HEK293 (cell line): ENCODE results near the gene DUSP18.

Experiments
- CTCF ChIA-PET: fragments of 350-600 bp; formaldehyde crosslinking; extraction: SDS; loops from one replicate; lab custom pipeline; 2021; ENCODE audit warnings: antibody characterized with exemption; lab: Yijun Ruan, JAX
- POLR2A ChIA-PET: fragments of 300-600 bp; formaldehyde crosslinking; extraction: SDS; loops from one replicate; lab custom pipeline; 2020; ENCODE audit warnings: antibody characterized with exemption, inconsistent platforms; lab: Yijun Ruan, JAX
- H3K27ac ChIP-seq: fragments of 200-500 bp; sonication (Bioruptor generic); 2 replicates; pipeline ENCODE4 v1.5.1; 2014; ENCODE audit warnings: low read depth, low read length, control low read depth, inconsistent platforms; ENCODE audit errors: extremely low read depth
- H3K36me3 ChIP-seq, 2 experiments: fragments of 200-500 bp in 1 of 2; sonication (Bioruptor generic) in 1 of 2; 1 replicate in 1 of 2; 2 replicates in 1 of 2; pipeline ENCODE4 v1.5.1; 2014 to 2017; ENCODE audit warnings: inconsistent platforms in 2 of 2, low read length in 2 of 2; ENCODE audit not compliant: control insufficient read depth in 2 of 2, insufficient read depth in 1 of 2
- H3K4me1 ChIP-seq: fragments of 200-500 bp; sonication (Bioruptor generic); 2 replicates; pipeline ENCODE4 v1.5.1; 2014; ENCODE audit warnings: mild to moderate bottlenecking, low read length, inconsistent platforms; ENCODE audit not compliant: control insufficient read depth, insufficient read depth
- H3K4me3 ChIP-seq: 2 replicates; pipeline ENCODE4 v1.5.1; 2011; ENCODE audit warnings: low read depth, mild to moderate bottlenecking, control low read depth, low read length, moderate library complexity
- H3K9me3 ChIP-seq: fragments of 200-500 bp; sonication (Bioruptor generic); 2 replicates; pipeline ENCODE4 v1.5.1; 2014; ENCODE audit warnings: low read depth, low read length, inconsistent platforms; ENCODE audit not compliant: control insufficient read depth, insufficient read depth
- AEBP2 ChIP-seq: fragments of 450-650 bp; formaldehyde crosslinking; IDR thresholded peaks from 2 replicates; pipeline ENCODE4 v1.5.1; 2016; ENCODE audit warnings: missing biosample characterization, missing genetic modification characterization, borderline replicate concordance
- OSR2 ChIP-seq: fragments of 450-650 bp; formaldehyde crosslinking; IDR thresholded peaks from 2 replicates; pipeline ENCODE4 v1.5.1; 2016; ENCODE audit warnings: missing biosample characterization, missing genetic modification characterization
- PATZ1 ChIP-seq: fragments of 450-650 bp; formaldehyde crosslinking; IDR thresholded peaks from 2 replicates; pipeline ENCODE4 v1.5.1; 2016; ENCODE audit warnings: missing biosample characterization, missing genetic modification characterization
- SCRT2 ChIP-seq: fragments of 450-650 bp; formaldehyde crosslinking; IDR thresholded peaks from 2 replicates; pipeline ENCODE4 v1.5.1; 2016; ENCODE audit warnings: missing biosample characterization, missing genetic modification characterization
- SP2 ChIP-seq: fragments of 450-650 bp; formaldehyde crosslinking; IDR thresholded peaks from 2 replicates; pipeline ENCODE4 v1.5.1; 2016; ENCODE audit warnings: missing biosample characterization, missing genetic modification characterization
- ZBTB10 ChIP-seq: fragments of 450-650 bp; formaldehyde crosslinking; IDR thresholded peaks from 2 replicates; pipeline ENCODE4 v1.5.1; 2016; ENCODE audit warnings: missing biosample characterization, missing genetic modification characterization
- ZBTB49 ChIP-seq: fragments of 450-650 bp; formaldehyde crosslinking; IDR thresholded peaks from 2 replicates; pipeline ENCODE4 v1.5.1; 2016; ENCODE audit warnings: missing biosample characterization, missing genetic modification characterization, low read depth
- ZBTB8A ChIP-seq: fragments of 450-650 bp; formaldehyde crosslinking; IDR thresholded peaks from 2 replicates; pipeline ENCODE4 v1.5.1; 2016; ENCODE audit warnings: missing biosample characterization, missing genetic modification characterization
- ZFP3 ChIP-seq: fragments of 450-650 bp; formaldehyde crosslinking; IDR thresholded peaks from 2 replicates; pipeline ENCODE4 v1.5.1; 2016; ENCODE audit warnings: low read depth, missing biosample characterization, missing genetic modification characterization
- ZFP41 ChIP-seq: fragments of 450-650 bp; formaldehyde crosslinking; IDR thresholded peaks from 2 replicates; pipeline ENCODE4 v1.5.1; 2016; ENCODE audit warnings: missing biosample characterization, missing genetic modification characterization, borderline replicate concordance
- ZNF10 ChIP-seq: fragments of 450-650 bp; formaldehyde crosslinking; IDR thresholded peaks from 2 replicates; pipeline ENCODE4 v1.5.1; 2017; ENCODE audit warnings: missing biosample characterization, missing genetic modification characterization
- ZNF133 ChIP-seq: fragments of 450-650 bp; formaldehyde crosslinking; IDR thresholded peaks from 2 replicates; pipeline ENCODE4 v1.5.1; 2016; ENCODE audit warnings: missing biosample characterization, missing genetic modification characterization
- ZNF155 ChIP-seq: fragments of 450-650 bp; formaldehyde crosslinking; IDR thresholded peaks from 2 replicates; pipeline ENCODE4 v1.5.1; 2016; ENCODE audit warnings: missing biosample characterization, missing genetic modification characterization
- ZNF221 ChIP-seq: fragments of 450-650 bp; formaldehyde crosslinking; IDR thresholded peaks from 2 replicates; pipeline ENCODE4 v1.5.1; 2017; ENCODE audit warnings: missing biosample characterization, missing genetic modification characterization, borderline replicate concordance
- ZNF341 ChIP-seq: fragments of 450-650 bp; formaldehyde crosslinking; IDR thresholded peaks from 2 replicates; pipeline ENCODE4; 2016; ENCODE audit warnings: low read depth, missing biosample characterization, missing genetic modification characterization
- ZNF37A ChIP-seq: fragments of 450-650 bp; IDR thresholded peaks from 2 replicates; pipeline ENCODE4 v1.5.1; 2018; ENCODE audit warnings: missing biosample characterization, missing genetic modification characterization
- ZNF423 ChIP-seq: fragments of 450-650 bp; formaldehyde crosslinking; IDR thresholded peaks from 2 replicates; pipeline ENCODE4 v1.5.1; 2016; ENCODE audit warnings: missing biosample characterization, missing genetic modification characterization
- ZNF560 ChIP-seq: fragments of 450-650 bp; formaldehyde crosslinking; IDR thresholded peaks from 2 replicates; pipeline ENCODE4 v1.5.1; 2017; ENCODE audit warnings: missing biosample characterization, missing genetic modification characterization, borderline replicate concordance
- ZNF600 ChIP-seq: fragments of 450-650 bp; formaldehyde crosslinking; IDR thresholded peaks from 2 replicates; pipeline ENCODE4 v1.5.1; 2016; ENCODE audit warnings: missing biosample characterization, missing genetic modification characterization
- ZNF692 ChIP-seq: fragments of 450-650 bp; formaldehyde crosslinking; IDR thresholded peaks from 2 replicates; pipeline ENCODE4 v1.5.1; 2016; ENCODE audit warnings: missing biosample characterization, missing genetic modification characterization
- ZNF747 ChIP-seq: fragments of 450-650 bp; formaldehyde crosslinking; IDR thresholded peaks from 2 replicates; pipeline ENCODE4 v1.5.1; 2016; ENCODE audit warnings: missing biosample characterization, missing genetic modification characterization

The DUSP18 gene

GRCh38 chr22:30665786-30666185, 1.9 kb downstream of the DUSP18 start:
- Histone ChIP-seq H3K9me3 (no peaks in the 10 kb centered on the region), H3K27ac (no peak overlapping the region), H3K36me3 (peaks cover 6 to 18% of the 10 kb centered on the region in 2 experiments; a peak in 2 of 3 replicates), H3K4me1 (no peaks in the 10 kb centered on the region), H3K4me3 (no peak overlapping the region)
- TF ChIP-seq AEBP2 (tag by site-specific recombination) (no peak), ZFP41 (tag by site-specific recombination) (no peak), ZNF560 (no peak), SCRT2 (tag by site-specific recombination) (no peak), ZBTB49 (tag by site-specific recombination) (no peak), ZNF10 (tag by site-specific recombination) (no peak)
- ChIA-PET POLR2A (interaction anchor here (0.6 to 0.7 kb wide), 2 partner anchors 32 to 70 kb away, joined by 5 to 10 read pairs; no protein-coding TSS in a partner anchor), CTCF (interaction anchor here (0.6 kb wide), 1 partner anchor 72 kb away, joined by 3 read pairs; no protein-coding TSS in a partner anchor)

- ChIA-PET CTCF (interaction anchor here (1.0 kb wide), 1 partner anchor 31 kb away, joined by 3 read pairs; no protein-coding TSS in a partner anchor), POLR2A (interaction anchor here (0.6 kb wide), 1 partner anchor 70 kb away, joined by 5 read pairs; no protein-coding TSS in a partner anchor)
- Histone ChIP-seq H3K36me3 (peaks cover 6 to 18% of the 10 kb centered on the region in 2 experiments; a peak in 2 of 3 replicates), H3K27ac (no peak overlapping the region), H3K4me3 (no peak overlapping the region), H3K9me3 (no peaks in the 10 kb centered on the region), H3K4me1 (no peaks in the 10 kb centered on the region)
- TF ChIP-seq ZNF221 (tag by site-specific recombination) (no peak), OSR2 (tag by site-specific recombination) (no peak), ZBTB49 (tag by site-specific recombination) (no peak), ZNF133 (no peak), ZNF341 (tag by site-specific recombination) (no peak), PATZ1 (tag by site-specific recombination) (no peak), ZNF600 (no peak), ZBTB10 (tag by site-specific recombination) (no peak), ZNF155 (tag by site-specific recombination) (no peak), ZFP3 (tag by site-specific recombination) (no peak), SP2 (tag by site-specific recombination) (no peak), ZNF747 (tag by site-specific recombination) (no peak), ZBTB8A (tag by site-specific recombination) (no peak), ZNF37A (tag by site-specific recombination) (no peak), ZNF423 (tag by site-specific recombination) (no peak), ZNF692 (tag by site-specific recombination) (no peak)
These were observed 2.4 kb downstream of the DUSP18 start for GRCh38 chr22:30665266-30665665.
